A549 (cell line): Measurements from ENCODE around the gene ZNF23. TPM values are rescaled to one million over a fixed set of nuclear protein-coding genes. Genes with fewer than 3 reads are reported as not detected.

Experiments
- ATAC-seq, 2 experiments: fragments of 200-7000 bp in 1 of 2; fragments of >200 bp in 1 of 2; cut with Nextera tagmentation in 1 of 2; cut with Tn5 transposase in 1 of 2; 3 replicates each; pipeline versions ENCODE4 v1.8.0 to v1.9.1; 2018 to 2020; ENCODE audit warnings: mild to moderate bottlenecking in 1 of 2, moderate library complexity in 1 of 2
- CTCF ChIA-PET: fragments of 300-600 bp; sonication (Branson Sonifier 250); formaldehyde crosslinking; extraction: SDS; loops from one replicate; lab custom pipeline; 2021; ENCODE audit warnings: antibody characterized with exemption, inconsistent platforms; lab: Yijun Ruan, JAX
- POLR2A ChIA-PET: fragments of 350-600 bp; formaldehyde crosslinking; extraction: SDS; loops from one replicate; lab custom pipeline; 2021; ENCODE audit warnings: antibody characterized with exemption, inconsistent platforms; lab: Yijun Ruan, JAX
- DNase-seq, 2 experiments: peaks; one replicate each; pipeline versions ENCODE4 v3.0.0 to v3.0.0-alpha.2; 2011 to 2016; ENCODE audit warnings: low read depth in 1 of 2, low spot score in 1 of 2
- FAIRE-seq: peaks from 2 replicates; lab custom pipeline; 2011; peaks lifted over from hg19 to GRCh38; lab: Jason Lieb, UNC
- H3K27ac ChIP-seq, 2 experiments: fragments of >200 bp; sonication (Bioruptor Twin); formaldehyde crosslinking; 3 replicates each; pipeline ENCODE4 v1.5.1; 2016 to 2017
- H3K4me1 ChIP-seq: fragments of >200 bp; sonication (Bioruptor Twin); formaldehyde crosslinking; 3 replicates; pipeline ENCODE4 v1.6.1; 2016
- H3K4me2 ChIP-seq: fragments of >200 bp; sonication (Bioruptor Twin); formaldehyde crosslinking; 3 replicates; pipeline ENCODE4 v1.6.1; 2016
- H3K4me3 ChIP-seq: fragments of >200 bp; sonication (Bioruptor Twin); formaldehyde crosslinking; 3 replicates; pipeline ENCODE4 v1.5.1; 2016
- H3K9me3 ChIP-seq: fragments of >200 bp; sonication (Bioruptor Twin); formaldehyde crosslinking; 3 replicates; pipeline ENCODE4 v1.6.1; 2016
- EP300 ChIP-seq, 2 experiments: fragments of >200 bp; sonication (Bioruptor Twin); formaldehyde crosslinking; IDR thresholded peaks; 2 replicates in 1 of 2; 3 replicates in 1 of 2; pipeline ENCODE4 v1.6.1; 2016 to 2017
- ESRRA ChIP-seq: fragments of 150-350 bp; IDR thresholded peaks from 2 replicates; pipeline ENCODE4 v1.6.1; 2014; ENCODE audit warnings: mild to moderate bottlenecking, low read length, borderline replicate concordance
- GATA3 ChIP-seq: IDR thresholded peaks from 2 replicates; pipeline ENCODE4 v1.6.1; 2012; ENCODE audit warnings: borderline replicate concordance
- HOXA7 ChIP-seq: fragments of 250-450 bp; sonication (Bioruptor Pico); IDR thresholded peaks from 2 replicates; pipeline ENCODE4 v1.5.0; 2020; ENCODE audit warnings: mild to moderate bottlenecking, moderate library complexity
- HOXB13 ChIP-seq: fragments of 250-450 bp; sonication (Bioruptor Pico); IDR thresholded peaks from 2 replicates; pipeline ENCODE4 v1.5.0; 2020; ENCODE audit warnings: low read depth, mild to moderate bottlenecking, moderate library complexity
- JUN ChIP-seq, 2 experiments: fragments of >200 bp; sonication (Bioruptor Twin); formaldehyde crosslinking; IDR thresholded peaks; 2 replicates in 1 of 2; 3 replicates in 1 of 2; pipeline ENCODE4 v1.6.1; 2016 to 2017
- KDM1A ChIP-seq: fragments of 200-600 bp; sonication (generic); IDR thresholded peaks from 2 replicates; pipeline ENCODE4 v1.6.1; 2016; ENCODE audit warnings: low read depth, mild to moderate bottlenecking
- MYC ChIP-seq: IDR thresholded peaks from 2 replicates; pipeline ENCODE4 v1.6.1; 2012; ENCODE audit warnings: mild to moderate bottlenecking, inconsistent platforms, low read length, improper control_type of control experiment, borderline replicate concordance
- POLR2A ChIP-seq: IDR thresholded peaks from 2 replicates; pipeline ENCODE4 v1.6.1; 2012; ENCODE audit warnings: mild to moderate bottlenecking, low read length
- RAD21 ChIP-seq, 2 experiments: fragments of >200 bp in 1 of 2; sonication (Bioruptor Twin) in 1 of 2; formaldehyde crosslinking in 1 of 2; IDR thresholded peaks in 1 of 2; conservative IDR thresholded peaks in 1 of 2; 2 replicates in 1 of 2; 3 replicates in 1 of 2; pipeline ENCODE4 v1.6.1; 2012 to 2018; ENCODE audit warnings: inconsistent platforms in 1 of 2
- SMC3 ChIP-seq: fragments of >200 bp; sonication (Bioruptor Twin); formaldehyde crosslinking; IDR thresholded peaks from 3 replicates; pipeline ENCODE4 v1.6.1; 2018; ENCODE audit warnings: inconsistent platforms
- SREBF2 ChIP-seq: fragments of 450-650 bp; IDR thresholded peaks from 2 replicates; pipeline ENCODE4 v1.6.1; 2014; ENCODE audit warnings: mild to moderate bottlenecking, moderate library complexity
- ZNF302 ChIP-seq: fragments of 250-450 bp; sonication (Bioruptor Pico); IDR thresholded peaks from 2 replicates; pipeline ENCODE4 v1.9.0; 2021; ENCODE audit warnings: inconsistent platforms, mild to moderate bottlenecking, moderate library complexity
- WGBS: methylation state at CpG from one replicate; pipeline ENCODE4 v1.1.6; 2017; ENCODE audit errors: missing lambda C conversion rate; 5-methylcytosine and 5-hydroxymethylcytosine counted together
- polyA plus RNA-seq, 4 experiments: library from polyadenylated mRNA; depleted of rRNA in 3 of 4; stranded (reverse); fragments of >200 nt; fragmentation: RNase III in 1 of 4; extraction: RNeasy Plus Mini Kit Qiagen cat#74134 plus additional on column Dnase treatment in 1 of 4; gene quantifications; 2 replicates in 3 of 4; 3 replicates in 1 of 4; pipeline ENCODE4 v1.2.3, GENCODE V29; 2011 to 2017
- TF ChIP-seq, protein P1 (sequence below): IDR thresholded peaks from 2 replicates; pipeline ENCODE4 v1.6.1; 2012
- TF ChIP-seq, protein P2 (sequence below): fragments of 200-600 bp; sonication (generic); IDR thresholded peaks from 2 replicates; pipeline ENCODE4 v1.6.1; 2016; ENCODE audit warnings: antibody characterized with exemption, mild to moderate bottlenecking, moderate library complexity
- TF ChIP-seq, protein P3 (sequence below): fragments of 450-650 bp; IDR thresholded peaks from 2 replicates; pipeline ENCODE4 v1.6.1; 2014; ENCODE audit warnings: antibody characterized with exemption
- TF ChIP-seq, protein P4 (sequence below): fragments of >200 bp; sonication (Bioruptor Twin); formaldehyde crosslinking; IDR thresholded peaks from 3 replicates; pipeline ENCODE4 v1.5.1; 2016

Gene ZNF23
- polyA plus RNA-seq, 2 of the 4 experiments (the other 2 are of a cell fraction) = 7.1 to 8.7 TPM

DNA sequence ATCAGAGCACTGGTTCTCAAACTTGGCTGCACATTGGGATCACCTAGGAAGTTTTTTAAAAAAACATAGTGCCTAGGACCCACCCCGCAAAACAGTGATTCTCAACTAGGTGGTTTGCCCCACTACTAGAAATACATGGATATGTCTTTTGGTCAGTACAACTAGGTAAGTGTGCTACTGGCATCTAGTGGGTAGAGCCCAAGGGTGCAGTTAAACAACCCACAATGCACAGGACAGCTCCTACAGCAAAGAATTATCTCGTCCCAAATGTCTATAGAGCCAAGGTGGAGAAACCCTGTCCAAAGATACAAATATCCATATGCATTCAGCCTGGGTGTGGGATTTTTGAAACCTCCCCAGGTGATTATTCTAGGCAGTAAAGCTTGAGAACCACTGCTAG lies 38.9 kb upstream of the ZNF23 start:
- FAIRE-seq (no peak), DNase-seq (no peak), ATAC-seq (peak; percentile 57 to 61; a peak in 3 of 6 replicates)
- 44% methylated on average over 2 of the region's 2 CpGs for WGBS
- H3K4me3 ChIP-seq = no peak overlapping the region
- H3K4me2 ChIP-seq = no peak overlapping the region
- TF ChIP-seq ZNF302 = no peak
- no peak for TF ChIP-seq EP300 (IDR thresholded peaks at IDR 0.05)
- TF ChIP-seq, protein P1, sequence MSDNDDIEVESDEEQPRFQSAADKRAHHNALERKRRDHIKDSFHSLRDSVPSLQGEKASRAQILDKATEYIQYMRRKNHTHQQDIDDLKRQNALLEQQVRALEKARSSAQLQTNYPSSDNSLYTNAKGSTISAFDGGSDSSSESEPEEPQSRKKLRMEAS = no peak
- TF ChIP-seq KDM1A = no peak
- no peak for TF ChIP-seq MYC
- TF ChIP-seq HOXB13 (CRISPR knock-in tag) = no peak
- TF ChIP-seq, protein P2, sequence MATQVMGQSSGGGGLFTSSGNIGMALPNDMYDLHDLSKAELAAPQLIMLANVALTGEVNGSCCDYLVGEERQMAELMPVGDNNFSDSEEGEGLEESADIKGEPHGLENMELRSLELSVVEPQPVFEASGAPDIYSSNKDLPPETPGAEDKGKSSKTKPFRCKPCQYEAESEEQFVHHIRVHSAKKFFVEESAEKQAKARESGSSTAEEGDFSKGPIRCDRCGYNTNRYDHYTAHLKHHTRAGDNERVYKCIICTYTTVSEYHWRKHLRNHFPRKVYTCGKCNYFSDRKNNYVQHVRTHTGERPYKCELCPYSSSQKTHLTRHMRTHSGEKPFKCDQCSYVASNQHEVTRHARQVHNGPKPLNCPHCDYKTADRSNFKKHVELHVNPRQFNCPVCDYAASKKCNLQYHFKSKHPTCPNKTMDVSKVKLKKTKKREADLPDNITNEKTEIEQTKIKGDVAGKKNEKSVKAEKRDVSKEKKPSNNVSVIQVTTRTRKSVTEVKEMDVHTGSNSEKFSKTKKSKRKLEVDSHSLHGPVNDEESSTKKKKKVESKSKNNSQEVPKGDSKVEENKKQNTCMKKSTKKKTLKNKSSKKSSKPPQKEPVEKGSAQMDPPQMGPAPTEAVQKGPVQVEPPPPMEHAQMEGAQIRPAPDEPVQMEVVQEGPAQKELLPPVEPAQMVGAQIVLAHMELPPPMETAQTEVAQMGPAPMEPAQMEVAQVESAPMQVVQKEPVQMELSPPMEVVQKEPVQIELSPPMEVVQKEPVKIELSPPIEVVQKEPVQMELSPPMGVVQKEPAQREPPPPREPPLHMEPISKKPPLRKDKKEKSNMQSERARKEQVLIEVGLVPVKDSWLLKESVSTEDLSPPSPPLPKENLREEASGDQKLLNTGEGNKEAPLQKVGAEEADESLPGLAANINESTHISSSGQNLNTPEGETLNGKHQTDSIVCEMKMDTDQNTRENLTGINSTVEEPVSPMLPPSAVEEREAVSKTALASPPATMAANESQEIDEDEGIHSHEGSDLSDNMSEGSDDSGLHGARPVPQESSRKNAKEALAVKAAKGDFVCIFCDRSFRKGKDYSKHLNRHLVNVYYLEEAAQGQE = no peak
- TF ChIP-seq POLR2A = no peak
- TF ChIP-seq GATA3 = no peak
- no peak for TF ChIP-seq JUN (IDR thresholded peaks at IDR 0.05)
- TF ChIP-seq HOXA7 (CRISPR knock-in tag) = no peak
- no peak for TF ChIP-seq SREBF2
- CTCF ChIA-PET = interaction anchor here (1.0 to 7.5 kb wide), 10 partner anchors 10 to 142 kb away, joined by 3 to 118 read pairs (median 14); partner anchors contain the start of gene ZNF19
- peaks cover 7% of the 10 kb centered on the region; the same call in 1 of the 3 replicates for H3K4me1 ChIP-seq
- no peak overlapping the region for H3K27ac ChIP-seq
- no peaks in the 10 kb centered on the region for H3K9me3 ChIP-seq
- POLR2A ChIA-PET = no interaction called here

DNA sequence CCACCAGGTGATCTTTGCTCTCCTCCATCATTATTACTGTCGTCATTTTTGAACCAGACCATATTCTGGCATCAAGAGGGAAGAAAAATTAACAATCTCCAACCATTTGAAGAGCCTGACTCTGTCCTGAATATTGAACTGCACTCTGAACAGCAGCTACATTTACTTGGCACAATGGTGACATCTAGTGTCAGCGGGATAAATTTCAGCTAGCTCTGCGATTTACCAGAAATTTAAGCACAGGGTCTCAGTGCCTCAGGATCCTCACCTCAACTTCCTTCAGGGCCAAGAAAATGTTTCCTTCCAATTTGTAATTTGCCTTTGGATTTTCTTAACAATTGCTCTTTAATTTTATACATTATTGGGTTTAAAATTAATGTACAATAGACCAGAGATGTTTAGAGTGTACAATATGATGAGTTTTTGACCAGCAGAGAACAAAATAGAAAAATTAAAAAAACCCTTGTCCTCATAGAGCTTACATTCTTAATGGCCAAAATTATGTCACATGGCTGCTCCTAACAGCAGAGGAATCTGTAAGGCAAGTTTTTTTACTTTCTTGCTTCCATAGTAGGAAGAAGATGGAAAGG lies 37.8 kb upstream of the ZNF23 start:
- Histone ChIP-seq H3K9me3 (no peaks in the 10 kb centered on the region), H3K4me1 (0 out of 3 replicates have a peak, but pooled peaks cover under 1% of the 10 kb centered on the region), H3K4me2 (no peak overlapping the region), H3K4me3 (no peak overlapping the region)
- FAIRE-seq (peak; percentile 13), ATAC-seq (peak; percentile 75 to 90), DNase-seq (peak; percentile 65 to 67)
- WGBS = 0% methylated on average over 3 of the region's 3 CpGs
- CTCF ChIA-PET = interaction anchor here (0.7 to 7.5 kb wide), 35 partner anchors 9 to 695 kb away, joined by 3 to 118 read pairs (median 4); partner anchors contain the start of gene ZNF19
- TF ChIP-seq ESRRA = no peak
- TF ChIP-seq RAD21 (conservative IDR thresholded peaks at IDR 0.05 in 1 of 2, IDR thresholded peaks at IDR 0.05 in 1 of 2) = peak; percentile 82 to 88
- TF ChIP-seq SMC3 = peak; percentile 70
- TF ChIP-seq, protein P3, sequence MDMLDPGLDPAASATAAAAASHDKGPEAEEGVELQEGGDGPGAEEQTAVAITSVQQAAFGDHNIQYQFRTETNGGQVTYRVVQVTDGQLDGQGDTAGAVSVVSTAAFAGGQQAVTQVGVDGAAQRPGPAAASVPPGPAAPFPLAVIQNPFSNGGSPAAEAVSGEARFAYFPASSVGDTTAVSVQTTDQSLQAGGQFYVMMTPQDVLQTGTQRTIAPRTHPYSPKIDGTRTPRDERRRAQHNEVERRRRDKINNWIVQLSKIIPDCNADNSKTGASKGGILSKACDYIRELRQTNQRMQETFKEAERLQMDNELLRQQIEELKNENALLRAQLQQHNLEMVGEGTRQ = no peak
- TF ChIP-seq, protein P4, sequence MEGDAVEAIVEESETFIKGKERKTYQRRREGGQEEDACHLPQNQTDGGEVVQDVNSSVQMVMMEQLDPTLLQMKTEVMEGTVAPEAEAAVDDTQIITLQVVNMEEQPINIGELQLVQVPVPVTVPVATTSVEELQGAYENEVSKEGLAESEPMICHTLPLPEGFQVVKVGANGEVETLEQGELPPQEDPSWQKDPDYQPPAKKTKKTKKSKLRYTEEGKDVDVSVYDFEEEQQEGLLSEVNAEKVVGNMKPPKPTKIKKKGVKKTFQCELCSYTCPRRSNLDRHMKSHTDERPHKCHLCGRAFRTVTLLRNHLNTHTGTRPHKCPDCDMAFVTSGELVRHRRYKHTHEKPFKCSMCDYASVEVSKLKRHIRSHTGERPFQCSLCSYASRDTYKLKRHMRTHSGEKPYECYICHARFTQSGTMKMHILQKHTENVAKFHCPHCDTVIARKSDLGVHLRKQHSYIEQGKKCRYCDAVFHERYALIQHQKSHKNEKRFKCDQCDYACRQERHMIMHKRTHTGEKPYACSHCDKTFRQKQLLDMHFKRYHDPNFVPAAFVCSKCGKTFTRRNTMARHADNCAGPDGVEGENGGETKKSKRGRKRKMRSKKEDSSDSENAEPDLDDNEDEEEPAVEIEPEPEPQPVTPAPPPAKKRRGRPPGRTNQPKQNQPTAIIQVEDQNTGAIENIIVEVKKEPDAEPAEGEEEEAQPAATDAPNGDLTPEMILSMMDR = peak; percentile 84
- TF ChIP-seq, all 56 proteins: peak for 3
- POLR2A ChIA-PET = interaction anchor here (0.8 kb wide), 1 partner anchor 87 kb away, joined by 3 read pairs; no protein-coding TSS in a partner anchor
- H3K27ac ChIP-seq = no peak overlapping the region
